ENCODE results near the gene OOEP. TPM values are rescaled to one million over a fixed set of nuclear protein-coding genes. Genes with fewer than 3 reads are reported as not detected.
"Not testable (repeated sequence)": the region's sequence is repeated elsewhere in the genome, so short reads cannot be mapped to it uniquely, and the experiment has no call there.

OOEP gene
- total and polyA plus RNA-seq, 8 donors, result 0.18 TPM; not detected in 7

DNA sequence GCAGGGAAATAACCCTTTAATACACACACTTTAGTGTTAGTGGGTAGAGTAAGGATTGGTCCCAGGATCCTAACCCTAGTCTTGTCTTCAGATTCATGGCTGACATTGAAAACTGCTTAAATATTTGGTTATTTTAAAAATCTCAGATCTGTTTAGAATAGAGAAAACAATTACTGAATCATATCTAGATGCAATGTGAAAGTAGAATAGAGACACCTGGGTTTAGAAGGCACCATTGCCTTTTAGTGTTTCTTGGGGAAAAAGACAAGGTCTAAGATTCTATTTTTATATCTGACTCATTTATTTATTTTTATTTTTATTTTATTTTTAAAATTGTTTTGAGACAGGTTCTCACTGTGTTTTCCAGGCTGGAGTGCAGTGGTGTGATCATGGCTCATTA is 31.0 kb upstream of the OOEP start:
- TF ChIP-seq CTCF (IDR thresholded peaks at IDR 0.05) (no peak), POLR2A (IDR thresholded peaks at IDR 0.05) (no peak), POLR2AphosphoS5 (IDR thresholded peaks at IDR 0.05) (no peak), EP300 (IDR thresholded peaks at IDR 0.05) (no peak)
- Histone ChIP-seq H3K27me3 (no peaks in the 10 kb centered on the region), H3K9me3 (no peaks in the 10 kb centered on the region), H3K27ac (no peak overlapping the region), H3K4me1 (no peaks in the 10 kb centered on the region), H3K4me3 (no peak overlapping the region), H3K36me3 (no peaks in the 10 kb centered on the region)
- intact Hi-C loops (cut with DNase I; ENCODE audit: low total_unique reads), result no loop called here
- no peak for DNase-seq

DNA sequence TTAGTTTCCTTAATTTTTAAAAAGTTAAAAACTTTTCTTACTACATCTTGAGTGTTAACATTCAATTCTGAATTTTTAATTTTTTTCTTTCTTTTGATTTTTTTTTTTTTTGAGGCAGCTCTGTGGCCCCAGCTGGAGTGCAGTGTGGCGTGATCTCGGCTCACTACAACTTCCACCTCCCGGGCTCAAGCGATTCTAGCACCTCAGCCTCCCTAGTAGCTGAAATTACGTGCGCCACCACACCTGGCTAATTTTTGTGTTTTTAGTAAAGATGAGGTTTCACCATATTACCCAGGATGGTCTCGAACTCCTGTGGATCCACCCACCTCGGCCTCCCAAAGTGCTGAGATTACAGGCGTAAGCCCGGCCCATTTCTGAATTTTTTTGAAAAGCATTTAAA is 26.2 kb upstream of the OOEP start:
- TF ChIP-seq CTCF (IDR thresholded peaks at IDR 0.05), result no peak
- no peak for TF ChIP-seq POLR2A (IDR thresholded peaks at IDR 0.05)
- TF ChIP-seq POLR2AphosphoS5 (IDR thresholded peaks at IDR 0.05), result no peak
- no peak for TF ChIP-seq EP300 (IDR thresholded peaks at IDR 0.05)
- Histone ChIP-seq H3K4me3 (no peak overlapping the region), H3K27ac (no peak overlapping the region), H3K4me1 (no peaks in the 10 kb centered on the region), H3K9me3 (no peaks in the 10 kb centered on the region), H3K36me3 (no peaks in the 10 kb centered on the region), H3K27me3 (no peaks in the 10 kb centered on the region)
- intact Hi-C loops (cut with DNase I; ENCODE audit: low total_unique reads), result no loop called here
- WGBS, 5 donors, result 94 to 97% (median 96%) methylated on average over 10 of the region's 10 CpGs
- DNase-seq, result no peak

- WGBS, 5 donors, result 66 to 82% (median 72%) methylated on average over 37 to 54 of the region's 54 CpGs
- peak within 1 kb of the TSS in 4 of 5 donors; percentile 58 to 77 (median 66) for H3K27ac ChIP-seq
- intact Hi-C loops (cut with DNase I; ENCODE audit: low total_unique reads), result no loop called here
- H3K9me3 ChIP-seq, result no peaks in the 10 kb centered on the region
- H3K4me3 ChIP-seq, result peak within 1 kb of the TSS in 3 of 4 donors; percentile 28 to 32 (median 28)
- TF ChIP-seq POLR2A (IDR thresholded peaks at IDR 0.05) (no peak), CTCF (IDR thresholded peaks at IDR 0.05) (no peak), POLR2AphosphoS5 (IDR thresholded peaks at IDR 0.05) (no peak), EP300 (IDR thresholded peaks at IDR 0.05) (no peak)
- H3K36me3 ChIP-seq, result no peaks in the 10 kb centered on the region
- H3K4me1 ChIP-seq, result no peaks in the 10 kb centered on the region
- peak in 1 of 2 donors; percentile 36 for DNase-seq
- H3K27me3 ChIP-seq, result no peaks in the 10 kb centered on the region
Observed at GRCh38 chr6:73394577-73395354, 25.1 kb upstream of the OOEP start, which contains the start of gene DDX43. TSS of gene DDX43 (plus strand) at chr6:73394828. CDS start at chr6:73394906, 78 bp downstream.

DNA sequence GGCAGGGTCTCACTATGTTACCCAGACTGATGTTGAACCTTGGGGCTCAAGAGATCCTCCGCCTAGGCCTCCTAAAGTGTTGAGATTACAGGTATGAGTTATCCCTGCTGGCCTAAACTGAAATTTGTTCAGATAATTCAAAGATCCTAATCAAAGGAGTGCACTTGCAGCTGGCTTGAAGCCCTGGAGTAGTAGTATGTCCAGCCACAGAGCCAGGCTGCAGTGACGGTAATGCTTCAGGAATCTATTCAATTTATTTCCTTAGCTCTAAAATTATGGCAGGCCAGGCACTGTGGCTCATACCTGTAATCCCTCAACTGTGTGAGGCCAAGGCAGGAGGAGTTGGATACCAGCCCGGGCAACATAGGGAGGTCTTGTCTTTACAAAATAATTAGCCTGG is 23.6 kb upstream of the OOEP start:
- peaks cover 0 to 13% (median 5%) of the 10 kb centered on the region in 4 donors for H3K4me1 ChIP-seq
- H3K36me3 ChIP-seq, result no peaks in the 10 kb centered on the region
- DNase-seq, result no peak
- no peak overlapping the region for H3K4me3 ChIP-seq
- H3K27ac ChIP-seq, result no peak overlapping the region
- no peak for TF ChIP-seq POLR2A (IDR thresholded peaks at IDR 0.05)
- no peak for TF ChIP-seq EP300 (IDR thresholded peaks at IDR 0.05)
- WGBS, 5 donors, result 87 to 95% (median 94%) methylated on average over 3 of the region's 3 CpGs
- H3K9me3 ChIP-seq, result no peaks in the 10 kb centered on the region
- no peaks in the 10 kb centered on the region for H3K27me3 ChIP-seq
- intact Hi-C loops (cut with DNase I; ENCODE audit: low total_unique reads), result no loop called here

DNA sequence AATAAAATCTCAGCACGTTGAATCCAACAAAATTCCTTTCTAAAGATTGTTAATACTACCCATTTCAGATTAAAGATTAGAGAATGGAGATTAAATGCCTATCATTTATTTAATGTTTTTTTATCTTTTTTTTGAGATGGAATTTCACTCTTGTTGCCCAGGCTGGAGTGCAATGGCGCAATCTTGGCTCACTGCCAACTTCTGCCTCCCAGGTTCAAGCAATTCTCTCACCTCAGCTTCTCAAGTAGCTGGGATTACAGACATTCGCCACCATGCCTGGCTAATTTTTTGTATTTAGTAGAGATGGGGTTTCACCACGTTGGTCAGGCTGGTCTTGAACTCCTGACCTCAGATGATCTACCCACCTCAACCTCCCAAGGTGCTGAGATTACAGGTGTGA is 22.5 kb upstream of the OOEP start:
- 54 to 72% (median 62%) methylated on average over 4 of the region's 4 CpGs for WGBS, 5 donors
- DNase-seq; H3K27me3 ChIP-seq; intact Hi-C loops (cut with DNase I; ENCODE audit: low total_unique reads); H3K36me3 ChIP-seq; H3K9me3 ChIP-seq; H3K4me3 ChIP-seq; H3K27ac ChIP-seq: not testable (repeated sequence)
- peaks cover 0 to 13% (median 5%) of the 10 kb centered on the region in 4 donors for H3K4me1 ChIP-seq

All from stomach (tissue), 9 donors.